ENCODE measurements around the gene GLT6D1.
"Not testable (repeated sequence)": the region's sequence is repeated elsewhere in the genome, so short reads cannot be mapped to it uniquely, and the experiment has no call there.

Gene GLT6D1

DNA sequence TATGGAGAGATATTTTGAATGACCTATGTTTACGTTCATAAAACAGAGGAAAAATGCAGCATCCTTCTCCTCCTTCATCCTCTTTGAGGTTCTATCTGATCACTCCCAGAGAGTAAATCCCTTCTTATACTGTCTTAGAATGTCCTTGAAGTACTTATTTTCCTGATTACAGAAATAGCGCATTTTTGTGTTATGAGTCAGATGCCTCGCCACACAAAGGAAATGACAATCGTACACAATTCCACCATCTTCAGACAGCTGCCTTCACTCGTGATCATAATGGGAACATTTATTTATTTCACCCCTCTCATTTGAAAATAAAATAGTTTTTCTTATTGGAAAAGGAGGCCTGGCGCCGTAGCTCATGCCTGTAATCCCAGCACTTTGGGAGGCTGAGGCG lies 2.4 kb upstream of the GLT6D1 start:
- no peak for FAIRE-seq
- DNase-seq (ENCODE audit: insufficient read length, low spot score) = no peak
- TF ChIP-seq POU2F2 (IDR thresholded peaks at IDR 0.05; ENCODE audit: low read depth, low read length) = no peak

DNA sequence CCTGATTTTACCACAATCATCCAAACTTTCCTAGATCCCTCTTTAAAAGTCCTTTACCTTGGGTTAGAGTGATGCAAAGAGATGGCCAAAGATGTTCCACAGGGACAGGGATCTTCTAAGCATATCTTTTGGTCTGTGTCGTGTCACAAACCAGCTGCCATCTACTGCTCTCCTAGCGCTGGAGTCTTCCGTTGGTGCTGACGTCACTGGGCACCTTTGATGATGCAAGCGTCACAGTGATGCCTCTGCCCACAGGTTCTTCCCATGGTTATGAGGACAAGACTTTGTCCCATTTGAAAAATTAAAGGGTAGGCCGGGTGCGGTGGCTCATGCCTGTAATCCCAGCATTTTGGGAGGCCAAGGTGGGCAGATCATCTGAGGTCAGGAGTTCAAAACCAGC lies 1.7 kb upstream of the GLT6D1 start:
- no peak for FAIRE-seq
- TF ChIP-seq PAX5 (IDR thresholded peaks at IDR 0.05; ENCODE audit: insufficient read depth, low read length, severe bottlenecking) (no peak), SPI1 (IDR thresholded peaks at IDR 0.05; ENCODE audit: low read depth, low read length) (no peak), TAF1 (IDR thresholded peaks at IDR 0.05; ENCODE audit: low read depth, low read length) (no peak), POLR2AphosphoS5 (IDR thresholded peaks at IDR 0.05; ENCODE audit: low read depth, low read length) (no peak), POLR2A (IDR thresholded peaks at IDR 0.05; ENCODE audit: low read depth, low read length) (no peak)
- no peak for DNase-seq (ENCODE audit: insufficient read length, low spot score)

DNA sequence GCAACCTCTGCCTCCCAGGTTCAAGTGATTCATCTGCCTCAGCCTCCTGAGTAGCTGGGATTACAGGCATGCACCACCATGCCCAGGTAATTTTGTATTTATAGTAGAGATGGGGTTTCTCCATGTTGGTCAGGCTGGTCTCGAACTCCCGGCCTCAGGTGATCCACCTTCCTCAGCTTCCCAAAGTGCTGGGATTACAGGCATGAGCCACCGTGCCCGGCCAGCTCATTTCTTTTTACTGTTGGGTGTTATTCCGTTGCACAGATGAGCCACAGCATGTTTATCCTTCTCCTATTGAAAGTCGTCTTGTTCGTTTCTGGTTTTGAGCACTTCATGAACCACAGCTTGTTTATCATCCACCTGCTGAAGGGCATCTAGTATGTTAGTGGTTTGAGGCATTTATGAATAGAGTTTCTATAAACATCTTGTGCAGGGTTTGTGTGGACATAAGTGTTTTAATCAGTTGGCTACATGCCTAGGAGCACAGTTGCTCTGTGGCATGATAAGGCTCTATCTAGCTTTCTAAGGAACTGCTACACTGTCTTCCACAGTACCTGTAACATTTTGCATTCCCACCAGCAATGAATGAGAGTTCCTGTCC lies 2.3 kb downstream of the GLT6D1 start:
- not testable (repeated sequence) for DNase-seq (ENCODE audit: insufficient read length, low spot score); FAIRE-seq

DNA sequence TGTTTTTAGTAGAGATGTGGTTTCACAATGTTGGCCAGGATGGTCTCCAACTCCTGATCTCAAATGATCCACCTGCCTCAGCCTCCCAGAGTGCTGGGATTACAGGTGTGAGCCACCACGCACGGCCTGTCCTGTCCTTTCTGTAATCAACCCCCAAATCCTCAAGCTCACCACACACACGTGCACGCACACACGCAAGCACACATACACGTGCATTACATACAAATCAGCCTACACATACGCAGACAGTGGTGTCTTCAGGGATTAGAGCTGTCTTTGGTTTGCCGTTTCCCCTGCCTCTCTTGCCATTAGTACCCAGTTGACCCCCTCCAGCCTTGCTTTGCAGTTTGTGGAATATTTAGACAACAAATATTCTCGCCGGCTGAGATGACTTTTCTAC lies 6.5 kb downstream of the GLT6D1 start:
- no peak for TF ChIP-seq TAF1 (IDR thresholded peaks at IDR 0.05; ENCODE audit: low read depth, low read length)
- no peak for TF ChIP-seq SPI1 (IDR thresholded peaks at IDR 0.05; ENCODE audit: low read depth, low read length)
- TF ChIP-seq POU2F2 (IDR thresholded peaks at IDR 0.05; ENCODE audit: low read depth, low read length) = no peak
- TF ChIP-seq POLR2AphosphoS5 (IDR thresholded peaks at IDR 0.05; ENCODE audit: low read depth, low read length) = no peak
- TF ChIP-seq POLR2A (IDR thresholded peaks at IDR 0.05; ENCODE audit: low read depth, low read length) = no peak
- TF ChIP-seq PAX5 (IDR thresholded peaks at IDR 0.05; ENCODE audit: insufficient read depth, low read length, severe bottlenecking) = no peak
- DNase-seq (ENCODE audit: insufficient read length, low spot score) (no peak), FAIRE-seq (no peak)

DNA sequence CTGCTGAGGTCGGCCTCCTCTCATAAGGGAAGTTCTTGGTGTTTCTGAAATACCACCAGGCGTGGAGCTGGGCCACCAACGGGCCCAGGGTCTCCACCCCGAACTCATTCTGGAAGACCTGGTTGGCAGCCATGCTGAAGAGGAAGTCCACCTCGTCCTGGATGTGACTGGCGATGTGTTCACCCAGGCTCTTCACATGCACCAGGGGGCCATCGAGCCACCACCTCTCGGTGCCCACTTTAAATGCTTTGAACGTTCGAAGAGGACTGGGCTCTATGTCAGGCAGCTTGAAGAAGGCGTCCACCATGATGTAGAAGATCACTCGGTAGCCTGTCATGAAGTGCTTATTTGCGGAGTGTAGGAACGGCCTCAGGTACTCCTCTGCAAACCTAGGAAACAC lies 15.1 kb downstream of the GLT6D1 start:
- no peak for TF ChIP-seq PAX5 (IDR thresholded peaks at IDR 0.05; ENCODE audit: insufficient read depth, low read length, severe bottlenecking)
- TF ChIP-seq TAF1 (IDR thresholded peaks at IDR 0.05; ENCODE audit: low read depth, low read length) = no peak
- TF ChIP-seq POU2F2 (IDR thresholded peaks at IDR 0.05; ENCODE audit: low read depth, low read length) = no peak
- no peak for TF ChIP-seq SPI1 (IDR thresholded peaks at IDR 0.05; ENCODE audit: low read depth, low read length)
- no peak for TF ChIP-seq POLR2A (IDR thresholded peaks at IDR 0.05; ENCODE audit: low read depth, low read length)
- no peak for TF ChIP-seq POLR2AphosphoS5 (IDR thresholded peaks at IDR 0.05; ENCODE audit: low read depth, low read length)
- no peak for FAIRE-seq
- no peak for DNase-seq (ENCODE audit: insufficient read length, low spot score)

DNA sequence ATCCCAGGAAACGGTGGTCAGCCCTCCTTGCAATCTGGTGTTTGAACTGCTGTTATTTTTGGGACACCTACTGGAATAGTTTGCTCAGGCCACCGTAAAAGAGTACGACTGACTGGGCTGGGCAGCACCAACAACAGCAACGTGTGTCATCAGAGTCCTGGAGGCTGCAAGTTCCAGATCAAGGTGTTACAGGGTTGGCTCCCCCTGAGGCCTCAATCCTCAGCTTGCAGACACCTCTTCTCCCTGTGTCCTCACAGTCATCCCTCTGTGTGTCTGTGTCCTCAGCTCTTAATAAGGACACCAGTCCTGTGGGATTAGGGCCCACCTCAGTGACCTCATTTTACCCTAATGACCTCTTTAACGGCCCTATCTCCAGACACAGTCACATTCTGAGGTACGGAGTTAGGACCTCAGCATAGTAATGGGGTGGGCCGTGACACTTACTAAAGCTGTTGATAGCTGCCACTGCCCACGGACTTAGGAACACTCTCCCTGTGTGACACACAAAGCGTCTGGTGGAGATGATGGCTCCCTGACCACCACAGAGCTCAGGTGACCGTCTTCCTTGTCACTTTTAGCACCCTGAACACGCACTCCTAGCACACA lies 16.8 kb downstream of the GLT6D1 start:
- no peak for TF ChIP-seq POLR2A (IDR thresholded peaks at IDR 0.05; ENCODE audit: low read depth, low read length)
- no peak for TF ChIP-seq PAX5 (IDR thresholded peaks at IDR 0.05; ENCODE audit: insufficient read depth, low read length, severe bottlenecking)
- no peak for TF ChIP-seq POU2F2 (IDR thresholded peaks at IDR 0.05; ENCODE audit: low read depth, low read length)
- TF ChIP-seq SPI1 (IDR thresholded peaks at IDR 0.05; ENCODE audit: low read depth, low read length) = no peak
- TF ChIP-seq TAF1 (IDR thresholded peaks at IDR 0.05; ENCODE audit: low read depth, low read length) = no peak
- TF ChIP-seq POLR2AphosphoS5 (IDR thresholded peaks at IDR 0.05; ENCODE audit: low read depth, low read length) = no peak
- DNase-seq (ENCODE audit: insufficient read length, low spot score) (no peak), FAIRE-seq (no peak)

DNA sequence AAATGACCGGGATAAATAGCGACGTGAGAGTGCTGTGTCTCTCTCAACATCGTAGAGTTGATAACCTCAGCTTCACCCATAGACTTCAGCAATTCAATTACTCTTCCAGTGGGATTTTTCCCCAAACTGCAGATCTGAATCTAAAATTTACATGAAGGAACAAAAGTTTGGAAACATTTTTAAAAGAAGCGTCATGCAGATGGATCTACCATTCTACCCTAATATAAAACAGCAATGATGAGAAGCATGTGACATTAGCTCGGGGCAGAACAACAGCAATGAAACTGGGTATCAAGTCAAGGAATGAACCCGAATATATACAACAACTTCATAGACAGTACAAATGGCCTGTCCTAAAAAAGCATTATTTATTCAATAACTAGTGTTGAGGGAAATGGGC lies 18.8 kb downstream of the GLT6D1 start:
- FAIRE-seq = no peak
- no peak for DNase-seq (ENCODE audit: insufficient read length, low spot score)
- TF ChIP-seq POU2F2 (IDR thresholded peaks at IDR 0.05; ENCODE audit: low read depth, low read length) (no peak), POLR2A (IDR thresholded peaks at IDR 0.05; ENCODE audit: low read depth, low read length) (no peak), SPI1 (IDR thresholded peaks at IDR 0.05; ENCODE audit: low read depth, low read length) (no peak), PAX5 (IDR thresholded peaks at IDR 0.05; ENCODE audit: insufficient read depth, low read length, severe bottlenecking) (no peak), POLR2AphosphoS5 (IDR thresholded peaks at IDR 0.05; ENCODE audit: low read depth, low read length) (no peak), TAF1 (IDR thresholded peaks at IDR 0.05; ENCODE audit: low read depth, low read length) (no peak)

DNA sequence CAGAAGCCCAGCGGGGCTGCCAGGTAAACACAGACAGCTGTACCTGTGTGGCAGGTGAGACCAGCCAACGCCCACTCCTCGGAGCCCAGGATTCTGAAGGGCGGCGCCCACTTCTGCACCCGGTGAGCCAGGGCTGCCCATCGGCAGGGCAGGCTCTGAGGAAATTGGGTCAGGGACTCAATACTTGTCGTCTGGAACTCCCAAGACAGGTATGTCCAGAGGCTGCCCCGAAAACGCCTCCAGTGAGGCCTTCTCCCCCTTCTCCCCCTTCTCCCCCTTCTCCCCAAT lies 19.8 kb downstream of the GLT6D1 start:
- no peak for TF ChIP-seq POLR2A (IDR thresholded peaks at IDR 0.05; ENCODE audit: low read depth, low read length)
- TF ChIP-seq POU2F2 (IDR thresholded peaks at IDR 0.05; ENCODE audit: low read depth, low read length) = no peak
- TF ChIP-seq SPI1 (IDR thresholded peaks at IDR 0.05; ENCODE audit: low read depth, low read length) = no peak
- no peak for TF ChIP-seq TAF1 (IDR thresholded peaks at IDR 0.05; ENCODE audit: low read depth, low read length)
- TF ChIP-seq POLR2AphosphoS5 (IDR thresholded peaks at IDR 0.05; ENCODE audit: low read depth, low read length) = no peak
- TF ChIP-seq PAX5 (IDR thresholded peaks at IDR 0.05; ENCODE audit: insufficient read depth, low read length, severe bottlenecking) = no peak
- DNase-seq (ENCODE audit: insufficient read length, low spot score) = no peak
- FAIRE-seq = no peak

DNA sequence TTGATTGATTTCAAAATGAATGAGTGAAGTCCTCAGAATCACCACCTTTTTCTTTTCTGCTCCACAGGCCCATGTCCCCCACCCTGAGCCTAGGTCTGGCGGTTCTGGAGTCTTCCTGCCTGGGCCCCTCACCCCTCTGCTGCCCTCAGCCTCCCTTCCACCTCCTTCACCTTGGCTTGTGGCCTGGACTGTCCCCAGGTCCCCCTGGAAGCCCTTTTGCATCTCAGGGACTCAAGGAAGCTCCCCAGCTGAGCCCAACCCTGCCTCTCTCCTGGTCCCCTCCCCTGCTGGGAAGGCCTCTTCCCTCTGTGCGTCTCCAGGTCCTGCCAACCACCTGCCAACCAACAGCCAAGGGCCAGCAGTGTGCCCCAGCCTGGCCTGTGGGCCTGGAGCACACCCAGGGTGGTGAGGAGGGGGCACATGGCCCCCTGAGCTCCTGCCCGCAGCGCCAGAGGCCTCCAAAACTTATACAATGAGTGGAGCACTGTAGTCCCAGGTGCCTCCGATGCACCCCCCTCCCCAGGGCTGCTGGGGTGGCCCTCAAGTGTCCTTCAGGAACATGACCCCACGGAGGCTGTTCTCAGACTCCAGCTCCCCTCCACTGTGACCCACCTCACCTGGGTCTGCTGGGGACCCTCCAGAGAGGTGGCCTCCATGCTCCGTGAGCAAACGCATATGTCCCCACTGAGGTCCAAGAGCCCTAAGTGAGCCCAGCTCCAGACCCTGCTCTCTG lies 20.3 kb downstream of the GLT6D1 start:
- DNase-seq (ENCODE audit: insufficient read length, low spot score) (no peak), FAIRE-seq (no peak)
- no peak for TF ChIP-seq POLR2A (IDR thresholded peaks at IDR 0.05; ENCODE audit: low read depth, low read length)

DNA sequence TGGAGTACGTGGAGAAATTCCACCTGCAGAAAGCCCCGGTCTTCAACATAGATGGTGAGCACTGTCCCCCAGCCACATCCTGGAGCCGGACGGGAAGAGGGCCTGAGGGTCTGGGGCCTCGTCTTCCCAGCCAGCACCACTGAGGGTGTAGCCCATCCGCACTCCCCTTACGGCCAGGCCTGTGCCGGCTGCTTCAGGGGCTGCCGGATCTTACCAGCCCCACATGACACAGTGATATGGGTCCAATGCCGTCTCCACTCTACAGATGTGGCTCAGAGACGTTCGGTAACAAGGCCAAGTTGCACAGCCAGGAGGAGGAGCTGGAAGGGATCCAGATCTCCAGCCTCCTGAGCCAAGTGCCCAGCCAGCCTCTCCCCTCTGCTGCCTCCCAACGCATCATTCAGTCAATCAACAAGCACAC lies 21.3 kb downstream of the GLT6D1 start:
- DNase-seq (ENCODE audit: insufficient read length, low spot score) (no peak), FAIRE-seq (no peak)
- no peak for TF ChIP-seq PAX5 (IDR thresholded peaks at IDR 0.05; ENCODE audit: insufficient read depth, low read length, severe bottlenecking)
- no peak for TF ChIP-seq TAF1 (IDR thresholded peaks at IDR 0.05; ENCODE audit: low read depth, low read length)
- no peak for TF ChIP-seq POLR2A (IDR thresholded peaks at IDR 0.05; ENCODE audit: low read depth, low read length)

Measured in GM12891 (cell line).